Transverse colon (tissue), 3 donors: ENCODE data around the gene NDUFB4.

Experiments used
- POLR2A ChIP-seq: fragments of 450-650 bp; IDR thresholded peaks from one replicate; pipeline ENCODE4 v1.6.1; 2016; ENCODE audit warnings: antibody characterized with exemption, mild to moderate bottlenecking, moderate library complexity
- TF ChIP-seq, protein P1 (sequence below), 5 experiments: fragments of 200-600 bp in 3 of 5; fragments of 450-650 bp in 2 of 5; sonication (generic) in 3 of 5; IDR thresholded peaks; 1 replicate in 2 of 5; 2 replicates in 3 of 5; pipeline ENCODE4 v1.5.1; 2016 to 2017; ENCODE audit warnings: antibody characterized with exemption in 5 of 5, inconsistent platforms in 3 of 5, mild to moderate bottlenecking in 2 of 5, moderate library complexity in 1 of 5

DNA sequence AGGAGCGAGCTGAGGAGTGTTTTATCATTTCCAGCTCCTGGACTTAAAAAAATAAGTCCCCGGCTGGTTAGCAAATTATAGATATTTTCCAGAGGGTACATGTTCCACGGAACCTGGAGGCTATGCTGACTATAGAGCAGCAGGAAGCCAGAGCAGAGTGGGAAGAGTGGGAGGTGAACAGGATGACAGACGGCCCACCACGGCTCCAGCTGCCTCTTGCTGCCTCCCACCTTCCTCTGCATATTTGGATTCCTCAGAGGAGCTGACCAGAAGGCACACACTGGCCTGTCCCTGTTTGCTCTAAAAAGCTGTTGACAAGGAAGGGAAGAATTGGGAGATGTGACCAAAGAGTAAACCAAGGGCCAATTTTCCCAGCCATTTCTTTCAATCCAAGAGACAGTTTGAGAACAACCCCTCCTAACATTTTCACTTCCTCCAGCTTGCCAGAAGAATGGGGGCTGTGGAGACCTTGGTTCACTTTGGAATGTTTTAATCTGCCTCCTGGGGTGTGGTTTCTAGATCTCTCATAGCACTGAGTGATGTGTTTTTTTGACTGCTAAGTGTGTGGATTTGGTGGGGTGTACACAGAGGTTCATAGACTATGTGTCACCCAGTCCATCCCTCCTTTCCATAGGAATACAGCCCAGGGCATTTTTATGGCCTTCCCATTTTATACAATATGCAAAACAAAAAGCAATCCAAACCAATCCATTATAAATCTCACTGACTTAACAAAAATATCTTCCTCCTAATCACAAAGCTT lies 49.1 kb downstream of the NDUFB4 start:
- TF ChIP-seq, protein P1, sequence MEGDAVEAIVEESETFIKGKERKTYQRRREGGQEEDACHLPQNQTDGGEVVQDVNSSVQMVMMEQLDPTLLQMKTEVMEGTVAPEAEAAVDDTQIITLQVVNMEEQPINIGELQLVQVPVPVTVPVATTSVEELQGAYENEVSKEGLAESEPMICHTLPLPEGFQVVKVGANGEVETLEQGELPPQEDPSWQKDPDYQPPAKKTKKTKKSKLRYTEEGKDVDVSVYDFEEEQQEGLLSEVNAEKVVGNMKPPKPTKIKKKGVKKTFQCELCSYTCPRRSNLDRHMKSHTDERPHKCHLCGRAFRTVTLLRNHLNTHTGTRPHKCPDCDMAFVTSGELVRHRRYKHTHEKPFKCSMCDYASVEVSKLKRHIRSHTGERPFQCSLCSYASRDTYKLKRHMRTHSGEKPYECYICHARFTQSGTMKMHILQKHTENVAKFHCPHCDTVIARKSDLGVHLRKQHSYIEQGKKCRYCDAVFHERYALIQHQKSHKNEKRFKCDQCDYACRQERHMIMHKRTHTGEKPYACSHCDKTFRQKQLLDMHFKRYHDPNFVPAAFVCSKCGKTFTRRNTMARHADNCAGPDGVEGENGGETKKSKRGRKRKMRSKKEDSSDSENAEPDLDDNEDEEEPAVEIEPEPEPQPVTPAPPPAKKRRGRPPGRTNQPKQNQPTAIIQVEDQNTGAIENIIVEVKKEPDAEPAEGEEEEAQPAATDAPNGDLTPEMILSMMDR (IDR thresholded peaks at IDR 0.05) = no peak
- TF ChIP-seq POLR2A = no peak
